ENCODE results near the gene PDE4A. TPM values are rescaled to one million over a fixed set of nuclear protein-coding genes. Genes with fewer than 3 reads are reported as not detected.

The PDE4A gene
- total and polyA plus RNA-seq, 2 donors (not counting 1 experiment from before 2014, with no cell fraction given) = 3.6 to 4.1 TPM

- Histone ChIP-seq H3K4me2 (ENCODE audit: extremely low read depth, insufficient read depth, low read length) (peak overlapping the region; percentile 74), H3K27ac (ENCODE audit: insufficient read depth, low read length) (peak overlapping the region; percentile 13), H3K9ac (ENCODE audit: insufficient read depth, low read length) (peak overlapping the region; percentile 60), H3K79me2 (ENCODE audit: control insufficient read depth, insufficient read depth, low read length) (no peaks in the 10 kb centered on the region), H3K9me3 (ENCODE audit: control insufficient read depth, insufficient read depth, low read depth, low read length) (no peaks in the 10 kb centered on the region), H3K36me3 (ENCODE audit: control insufficient read depth, insufficient read depth, low read length) (no peaks in the 10 kb centered on the region), H4K20me1 (ENCODE audit: control insufficient read depth, extremely low read depth, insufficient read depth, low read length) (no peaks in the 10 kb centered on the region), H3K4me1 (ENCODE audit: control insufficient read depth, extremely low read depth, insufficient read depth, low read length) (peaks cover 15% of the 10 kb centered on the region), H3K27me3 (ENCODE audit: control insufficient read depth, insufficient read depth, low read length) (peaks cover 21% of the 10 kb centered on the region), H3K4me3 (replicated peaks in 1 of 4; ENCODE audit: control extremely low read depth in 1 of 4, insufficient read depth in 1 of 4, low read depth in 3 of 4, low read length in 4 of 4) (peak overlapping the region; percentile 42 to 69 (median 56)), H2AFZ (ENCODE audit: low read length) (peak overlapping the region; percentile 78)
- TF ChIP-seq EZH2 (IDR thresholded peaks at IDR 0.05; ENCODE audit: low read length, missing control alignments) (no peak), CTCF (conservative IDR thresholded peaks at IDR 0.05 in 1 of 2, IDR thresholded peaks at IDR 0.05 in 1 of 2; ENCODE audit: low read depth in 1 of 2, low read length in 2 of 2) (no peak)
- DNase-seq (ENCODE audit: low read depth in 2 of 2) = no peak
Measured at GRCh38 chr19:10416083-10416379, 4.3 kb upstream of the PDE4A start.

GRCh38 chr19:10416380-10417257, 3.7 kb upstream of the PDE4A start:
- H3K27ac ChIP-seq (ENCODE audit: insufficient read depth, low read length) = peak overlapping the region; percentile 39
- peak overlapping the region; percentile 74 for H3K4me2 ChIP-seq (ENCODE audit: extremely low read depth, insufficient read depth, low read length)
- no peaks in the 10 kb centered on the region for H3K9me3 ChIP-seq (ENCODE audit: control insufficient read depth, insufficient read depth, low read depth, low read length)
- no peaks in the 10 kb centered on the region for H4K20me1 ChIP-seq (ENCODE audit: control insufficient read depth, extremely low read depth, insufficient read depth, low read length)
- peak overlapping the region; percentile 60 for H3K9ac ChIP-seq (ENCODE audit: insufficient read depth, low read length)
- peak overlapping the region; percentile 78 for H2AFZ ChIP-seq (ENCODE audit: low read length)
- peaks cover 27% of the 10 kb centered on the region for H3K27me3 ChIP-seq (ENCODE audit: control insufficient read depth, insufficient read depth, low read length)
- peak; percentile 75 to 89 for DNase-seq (ENCODE audit: low read depth in 2 of 2)
- H3K4me3 ChIP-seq (replicated peaks in 1 of 4; ENCODE audit: control extremely low read depth in 1 of 4, insufficient read depth in 1 of 4, low read depth in 3 of 4, low read length in 4 of 4) = peak overlapping the region; percentile 42 to 69 (median 56)
- H3K36me3 ChIP-seq (ENCODE audit: control insufficient read depth, insufficient read depth, low read length) = no peaks in the 10 kb centered on the region
- H3K4me1 ChIP-seq (ENCODE audit: control insufficient read depth, extremely low read depth, insufficient read depth, low read length) = peaks cover 15% of the 10 kb centered on the region
- TF ChIP-seq EZH2 (IDR thresholded peaks at IDR 0.05; ENCODE audit: low read length, missing control alignments) (no peak), CTCF (conservative IDR thresholded peaks at IDR 0.05 in 1 of 2, IDR thresholded peaks at IDR 0.05 in 1 of 2; ENCODE audit: low read depth in 1 of 2, low read length in 2 of 2) (peak; percentile 65 to 69)
- no peaks in the 10 kb centered on the region for H3K79me2 ChIP-seq (ENCODE audit: control insufficient read depth, insufficient read depth, low read length)

- Histone ChIP-seq H2AFZ (ENCODE audit: low read length) (no peak overlapping the region), H3K9ac (ENCODE audit: insufficient read depth, low read length) (no peak overlapping the region), H3K4me2 (ENCODE audit: extremely low read depth, insufficient read depth, low read length) (no peak overlapping the region), H3K9me3 (ENCODE audit: control insufficient read depth, insufficient read depth, low read depth, low read length) (no peaks in the 10 kb centered on the region), H4K20me1 (ENCODE audit: control insufficient read depth, extremely low read depth, insufficient read depth, low read length) (no peaks in the 10 kb centered on the region), H3K4me1 (ENCODE audit: control insufficient read depth, extremely low read depth, insufficient read depth, low read length) (peaks cover 12% of the 10 kb centered on the region), H3K36me3 (ENCODE audit: control insufficient read depth, insufficient read depth, low read length) (no peaks in the 10 kb centered on the region), H3K27ac (ENCODE audit: insufficient read depth, low read length) (no peak overlapping the region), H3K27me3 (ENCODE audit: control insufficient read depth, insufficient read depth, low read length) (peaks cover 34% of the 10 kb centered on the region), H3K79me2 (ENCODE audit: control insufficient read depth, insufficient read depth, low read length) (no peaks in the 10 kb centered on the region), H3K4me3 (replicated peaks in 1 of 4; ENCODE audit: control extremely low read depth in 1 of 4, insufficient read depth in 1 of 4, low read depth in 3 of 4, low read length in 4 of 4) (no peak overlapping the region)
- no peak for DNase-seq (ENCODE audit: low read depth in 2 of 2)
- no peak for TF ChIP-seq CTCF (conservative IDR thresholded peaks at IDR 0.05 in 1 of 2, IDR thresholded peaks at IDR 0.05 in 1 of 2; ENCODE audit: low read depth in 1 of 2, low read length in 2 of 2)
- TF ChIP-seq EZH2 (IDR thresholded peaks at IDR 0.05; ENCODE audit: low read length, missing control alignments) = no peak
Measured at GRCh38 chr19:10417541-10418234, 2.6 kb upstream of the PDE4A start.

Measured in fibroblast of lung (primary cell).